Adrenal gland (tissue), 5 donors: Measurements from ENCODE around the gene NCAM2.

ENCODE experiments used
- POLR2A ChIP-seq, 2 donors: fragments of 450-650 bp; IDR thresholded peaks; one replicate each; pipeline ENCODE4 v1.6.1; 2017; ENCODE audit warnings: antibody characterized with exemption in 2 of 2, mild to moderate bottlenecking in 2 of 2, moderate library complexity in 1 of 2
- TF ChIP-seq, protein P1 (sequence below), 6 experiments: fragments of 450-650 bp in 4 of 6; fragments of 200-600 bp in 2 of 6; sonication (generic) in 1 of 6; IDR thresholded peaks; 1 replicate in 5 of 6; 2 replicates in 1 of 6; pipeline versions ENCODE4 v1.5.1 to v1.8.0; 2016 to 2021; ENCODE audit warnings: antibody characterized with exemption in 6 of 6, mild to moderate bottlenecking in 2 of 6, moderate library complexity in 1 of 6
- donor health status: DM: no; HTN: no; CAD: no.

DNA sequence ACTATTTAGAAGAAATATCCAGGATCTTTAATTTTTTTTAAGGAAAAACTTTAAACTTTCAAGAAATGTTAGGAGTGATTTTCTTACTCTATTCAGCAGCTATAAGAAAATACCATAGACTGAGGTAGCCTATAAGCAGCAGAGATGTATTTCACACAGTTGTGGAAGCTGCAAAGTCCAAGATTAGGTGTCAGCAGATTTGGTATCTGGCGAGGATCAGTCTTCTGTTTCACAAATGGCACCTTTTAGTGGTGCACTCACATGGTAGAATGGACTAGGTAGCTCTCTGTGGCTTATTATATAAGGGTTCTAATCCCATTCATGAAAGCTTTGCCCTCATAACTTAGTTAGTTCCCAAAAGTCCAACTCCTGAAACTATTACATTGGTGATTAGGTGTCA lies 207.4 kb downstream of the NCAM2 start:
- TF ChIP-seq, protein P1, sequence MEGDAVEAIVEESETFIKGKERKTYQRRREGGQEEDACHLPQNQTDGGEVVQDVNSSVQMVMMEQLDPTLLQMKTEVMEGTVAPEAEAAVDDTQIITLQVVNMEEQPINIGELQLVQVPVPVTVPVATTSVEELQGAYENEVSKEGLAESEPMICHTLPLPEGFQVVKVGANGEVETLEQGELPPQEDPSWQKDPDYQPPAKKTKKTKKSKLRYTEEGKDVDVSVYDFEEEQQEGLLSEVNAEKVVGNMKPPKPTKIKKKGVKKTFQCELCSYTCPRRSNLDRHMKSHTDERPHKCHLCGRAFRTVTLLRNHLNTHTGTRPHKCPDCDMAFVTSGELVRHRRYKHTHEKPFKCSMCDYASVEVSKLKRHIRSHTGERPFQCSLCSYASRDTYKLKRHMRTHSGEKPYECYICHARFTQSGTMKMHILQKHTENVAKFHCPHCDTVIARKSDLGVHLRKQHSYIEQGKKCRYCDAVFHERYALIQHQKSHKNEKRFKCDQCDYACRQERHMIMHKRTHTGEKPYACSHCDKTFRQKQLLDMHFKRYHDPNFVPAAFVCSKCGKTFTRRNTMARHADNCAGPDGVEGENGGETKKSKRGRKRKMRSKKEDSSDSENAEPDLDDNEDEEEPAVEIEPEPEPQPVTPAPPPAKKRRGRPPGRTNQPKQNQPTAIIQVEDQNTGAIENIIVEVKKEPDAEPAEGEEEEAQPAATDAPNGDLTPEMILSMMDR (IDR thresholded peaks at IDR 0.05), result no peak
- TF ChIP-seq POLR2A (IDR thresholded peaks at IDR 0.05), result no peak
